Neuron (in vitro differentiated cells): ENCODE measurements around the gene KLC3.

Experiments
- H2AFZ ChIP-seq: one replicate; pipeline ENCODE4 v1.6.1; 2013; ENCODE audit warnings: low read depth, mild to moderate bottlenecking, inconsistent platforms, low read length, moderate library complexity
- H3K27me3 ChIP-seq: one replicate; pipeline ENCODE4 v1.6.1; 2013; ENCODE audit warnings: low read length; ENCODE audit not compliant: insufficient read depth
- H3K36me3 ChIP-seq: one replicate; pipeline ENCODE4 v1.6.1; 2013; ENCODE audit warnings: low read length; ENCODE audit not compliant: insufficient read depth
- H3K4me1 ChIP-seq: one replicate; pipeline ENCODE4 v1.6.1; 2013; ENCODE audit warnings: low read length; ENCODE audit not compliant: insufficient read depth
- H3K4me3 ChIP-seq: 2 replicates; pipeline ENCODE4 v1.5.1; 2013; ENCODE audit warnings: mild to moderate bottlenecking, low read length, moderate library complexity
- H3K9me3 ChIP-seq: one replicate; pipeline ENCODE4 v1.6.1; 2013; ENCODE audit warnings: low read length

KLC3 gene

GRCh38 chr19:45355402-45355801 is 14.9 kb downstream of the KLC3 start:
- Histone ChIP-seq H3K4me1 (peaks cover 2% of the 10 kb centered on the region), H3K27me3 (no peaks in the 10 kb centered on the region), H3K4me3 (no peak overlapping the region), H3K9me3 (no peaks in the 10 kb centered on the region), H3K36me3 (peaks cover 71% of the 10 kb centered on the region), H2AFZ (no peak overlapping the region)

GRCh38 chr19:45355910-45356309 is 15.4 kb downstream of the KLC3 start:
- Histone ChIP-seq H3K27me3 (no peaks in the 10 kb centered on the region), H3K36me3 (peaks cover 71% of the 10 kb centered on the region), H2AFZ (no peak overlapping the region)

GRCh38 chr19:45356760-45357444 is 16.4 kb downstream of the KLC3 start:
- Histone ChIP-seq H3K27me3 (no peaks in the 10 kb centered on the region), H3K4me1 (peaks cover 2% of the 10 kb centered on the region), H3K4me3 (no peak overlapping the region), H3K9me3 (no peaks in the 10 kb centered on the region), H3K36me3 (peaks cover 69% of the 10 kb centered on the region), H2AFZ (no peak overlapping the region)

More at GRCh38 chr19:45355910-45356309, 15.4 kb downstream of the KLC3 start:
- Histone ChIP-seq H3K4me3 (no peak overlapping the region), H3K4me1 (peaks cover 2% of the 10 kb centered on the region), H3K9me3 (no peaks in the 10 kb centered on the region)

GRCh38 chr19:45357445-45357783 is 16.9 kb downstream of the KLC3 start:
- Histone ChIP-seq H3K36me3 (peaks cover 69% of the 10 kb centered on the region), H3K9me3 (no peaks in the 10 kb centered on the region), H3K27me3 (no peaks in the 10 kb centered on the region)

GRCh38 chr19:45358213-45358792 is 17.8 kb downstream of the KLC3 start:
- H3K36me3 ChIP-seq: peaks cover 69% of the 10 kb centered on the region
- no peaks in the 10 kb centered on the region for H3K27me3 ChIP-seq
- H3K4me1 ChIP-seq: peaks cover 2% of the 10 kb centered on the region
- H2AFZ ChIP-seq: no peak overlapping the region
- H3K9me3 ChIP-seq: no peaks in the 10 kb centered on the region
- H3K4me3 ChIP-seq: no peak overlapping the region

More at GRCh38 chr19:45357445-45357783, 16.9 kb downstream of the KLC3 start:
- Histone ChIP-seq H3K4me3 (no peak overlapping the region), H2AFZ (no peak overlapping the region), H3K4me1 (peaks cover 2% of the 10 kb centered on the region)

- Histone ChIP-seq H3K36me3 (peaks cover 53% of the 10 kb centered on the region), H3K4me3 (no peak overlapping the region), H3K4me1 (peaks cover 2% of the 10 kb centered on the region)
Measured at GRCh38 chr19:45361608-45362007, 21.1 kb downstream of the KLC3 start.

GRCh38 chr19:45362291-45362690 is 21.7 kb downstream of the KLC3 start:
- H3K4me3 ChIP-seq: no peak overlapping the region
- no peak overlapping the region for H2AFZ ChIP-seq
- H3K9me3 ChIP-seq: no peaks in the 10 kb centered on the region
- no peaks in the 10 kb centered on the region for H3K4me1 ChIP-seq
- peaks cover 46% of the 10 kb centered on the region for H3K36me3 ChIP-seq
- no peaks in the 10 kb centered on the region for H3K27me3 ChIP-seq

More at GRCh38 chr19:45361608-45362007, 21.1 kb downstream of the KLC3 start:
- Histone ChIP-seq H3K27me3 (no peaks in the 10 kb centered on the region), H2AFZ (no peak overlapping the region), H3K9me3 (no peaks in the 10 kb centered on the region)

GRCh38 chr19:45363861-45364459 is 23.4 kb downstream of the KLC3 start:
- no peaks in the 10 kb centered on the region for H3K27me3 ChIP-seq
- H3K4me3 ChIP-seq: no peak overlapping the region
- peaks cover 42% of the 10 kb centered on the region for H3K36me3 ChIP-seq
- H3K4me1 ChIP-seq: no peaks in the 10 kb centered on the region
- no peak overlapping the region for H2AFZ ChIP-seq
- H3K9me3 ChIP-seq: no peaks in the 10 kb centered on the region

GRCh38 chr19:45364696-45365095 is 24.1 kb downstream of the KLC3 start:
- Histone ChIP-seq H3K4me1 (no peaks in the 10 kb centered on the region), H3K9me3 (no peaks in the 10 kb centered on the region), H2AFZ (no peak overlapping the region), H3K27me3 (no peaks in the 10 kb centered on the region), H3K4me3 (no peak overlapping the region), H3K36me3 (peaks cover 36% of the 10 kb centered on the region)

- Histone ChIP-seq H3K4me1 (no peaks in the 10 kb centered on the region), H3K4me3 (no peak overlapping the region), H3K36me3 (peaks cover 16% of the 10 kb centered on the region), H3K27me3 (no peaks in the 10 kb centered on the region), H2AFZ (no peak overlapping the region), H3K9me3 (no peaks in the 10 kb centered on the region)
Measured at GRCh38 chr19:45368127-45368526, 27.6 kb downstream of the KLC3 start.

- H3K27me3 ChIP-seq: no peaks in the 10 kb centered on the region
- no peaks in the 10 kb centered on the region for H3K9me3 ChIP-seq
- H3K36me3 ChIP-seq: peaks cover 11% of the 10 kb centered on the region
- H2AFZ ChIP-seq: no peak overlapping the region
- H3K4me3 ChIP-seq: no peak overlapping the region
- no peaks in the 10 kb centered on the region for H3K4me1 ChIP-seq
Measured at GRCh38 chr19:45368737-45369340, 28.3 kb downstream of the KLC3 start.

GRCh38 chr19:45370410-45371204 is 30.1 kb downstream of the KLC3 start, which contains the start of gene ERCC2:
TSS of gene ERCC2 (minus strand) at chr19:45370573. CDS start at chr19:45370540, 33 bp downstream.
- peaks cover 3% of the 10 kb centered on the region for H3K36me3 ChIP-seq
- H3K4me3 ChIP-seq: peak within 1 kb of the TSS; percentile 87
- no peaks in the 10 kb centered on the region for H3K9me3 ChIP-seq
- no peaks in the 10 kb centered on the region for H3K27me3 ChIP-seq
- H2AFZ ChIP-seq: peak within 1 kb of the TSS; percentile 59
- H3K4me1 ChIP-seq: no peaks in the 10 kb centered on the region
